Gastrocnemius medialis (tissue), 4 donors: ENCODE data around the gene KIF11.
"Not testable (repeated sequence)": the region's sequence is repeated elsewhere in the genome, so short reads cannot be mapped to it uniquely, and the experiment has no call there.

Experiments used
- POLR2A ChIP-seq, 2 donors: fragments of 450-650 bp; IDR thresholded peaks; one replicate each; pipeline ENCODE4 v1.6.1; 2017; ENCODE audit warnings: antibody characterized with exemption in 2 of 2, mild to moderate bottlenecking in 2 of 2, moderate library complexity in 2 of 2
- TF ChIP-seq, protein P1 (sequence below), 5 experiments: fragments of 450-650 bp in 3 of 5; fragments of 200-600 bp in 2 of 5; sonication (generic) in 2 of 5; IDR thresholded peaks in 4 of 5; conservative IDR thresholded peaks in 1 of 5; 1 replicate in 4 of 5; 2 replicates in 1 of 5; pipeline ENCODE4 v1.5.1; 2016 to 2019; ENCODE audit warnings: antibody characterized with exemption in 5 of 5, mild to moderate bottlenecking in 3 of 5, moderate library complexity in 3 of 5

DNA sequence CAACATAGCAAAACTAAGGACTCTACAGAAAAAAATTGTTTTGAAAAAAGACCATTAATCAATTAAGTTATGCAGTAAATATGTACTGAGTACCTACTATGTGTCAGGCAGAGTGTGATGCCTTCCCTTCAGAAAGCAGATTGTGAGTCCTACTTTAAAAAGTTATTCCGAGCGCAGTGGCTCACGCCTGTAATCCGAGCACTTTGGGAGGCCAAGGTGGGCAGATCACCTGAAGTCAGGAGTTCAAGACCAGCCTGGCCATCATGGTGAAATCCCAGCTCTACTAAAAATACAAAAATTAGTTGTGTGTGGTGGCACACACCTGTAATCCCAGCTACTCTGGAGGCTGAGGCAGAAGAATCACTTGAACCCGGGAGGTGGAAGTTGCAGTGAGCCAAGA is 23.3 kb upstream of the KIF11 start:
- TF ChIP-seq, protein P1, sequence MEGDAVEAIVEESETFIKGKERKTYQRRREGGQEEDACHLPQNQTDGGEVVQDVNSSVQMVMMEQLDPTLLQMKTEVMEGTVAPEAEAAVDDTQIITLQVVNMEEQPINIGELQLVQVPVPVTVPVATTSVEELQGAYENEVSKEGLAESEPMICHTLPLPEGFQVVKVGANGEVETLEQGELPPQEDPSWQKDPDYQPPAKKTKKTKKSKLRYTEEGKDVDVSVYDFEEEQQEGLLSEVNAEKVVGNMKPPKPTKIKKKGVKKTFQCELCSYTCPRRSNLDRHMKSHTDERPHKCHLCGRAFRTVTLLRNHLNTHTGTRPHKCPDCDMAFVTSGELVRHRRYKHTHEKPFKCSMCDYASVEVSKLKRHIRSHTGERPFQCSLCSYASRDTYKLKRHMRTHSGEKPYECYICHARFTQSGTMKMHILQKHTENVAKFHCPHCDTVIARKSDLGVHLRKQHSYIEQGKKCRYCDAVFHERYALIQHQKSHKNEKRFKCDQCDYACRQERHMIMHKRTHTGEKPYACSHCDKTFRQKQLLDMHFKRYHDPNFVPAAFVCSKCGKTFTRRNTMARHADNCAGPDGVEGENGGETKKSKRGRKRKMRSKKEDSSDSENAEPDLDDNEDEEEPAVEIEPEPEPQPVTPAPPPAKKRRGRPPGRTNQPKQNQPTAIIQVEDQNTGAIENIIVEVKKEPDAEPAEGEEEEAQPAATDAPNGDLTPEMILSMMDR (IDR thresholded peaks at IDR 0.05 in 4 of 5, conservative IDR thresholded peaks at IDR 0.05 in 1 of 5): not testable (repeated sequence)
- not testable (repeated sequence) for TF ChIP-seq POLR2A (IDR thresholded peaks at IDR 0.05)
